ENCODE measurements around the gene CNNM1. TPM values are rescaled to one million over a fixed set of nuclear protein-coding genes. Genes with fewer than 3 reads are reported as not detected.

CNNM1 gene
- total RNA-seq, 2 donors from 2014 or later, result 1.3 to 1.6 TPM

DNA sequence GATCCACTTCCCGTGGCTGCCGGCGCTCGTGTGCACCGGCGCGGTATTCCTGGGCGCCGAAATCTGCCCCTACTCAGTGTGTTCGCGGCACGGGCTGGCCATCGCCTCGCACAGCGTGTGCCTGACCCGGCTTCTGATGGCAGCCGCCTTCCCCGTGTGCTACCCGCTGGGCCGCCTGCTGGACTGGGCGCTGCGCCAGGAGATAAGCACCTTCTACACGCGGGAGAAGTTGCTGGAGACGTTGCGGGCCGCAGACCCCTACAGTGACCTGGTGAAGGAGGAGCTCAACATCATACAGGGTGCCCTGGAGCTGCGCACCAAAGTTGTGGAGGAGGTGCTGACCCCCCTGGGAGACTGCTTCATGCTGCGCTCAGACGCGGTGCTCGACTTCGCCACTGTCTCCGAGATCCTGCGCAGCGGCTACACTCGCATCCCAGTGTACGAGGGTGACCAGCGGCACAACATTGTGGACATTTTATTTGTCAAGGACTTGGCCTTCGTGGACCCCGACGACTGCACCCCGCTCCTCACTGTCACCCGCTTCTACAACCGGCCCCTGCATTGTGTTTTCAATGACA lies 1.3 kb downstream of the CNNM1 start:
- DNase-seq (peak; percentile 51 to 74 (median 63)), ATAC-seq (peak; percentile 45)
- Histone ChIP-seq H3K9me3 (no peaks in the 10 kb centered on the region), H3K27me3 (no peaks in the 10 kb centered on the region), H3K27ac (no peak overlapping the region), H3K36me3 (replicated peaks in 1 of 2; ENCODE audit: insufficient read depth in 1 of 2, low read depth in 2 of 2) (no peaks in the 10 kb centered on the region), H3K4me1 (peaks cover 23% of the 10 kb centered on the region), H3K4me3 (peak overlapping the region; percentile 40 to 49)
- TF ChIP-seq, protein P1, sequence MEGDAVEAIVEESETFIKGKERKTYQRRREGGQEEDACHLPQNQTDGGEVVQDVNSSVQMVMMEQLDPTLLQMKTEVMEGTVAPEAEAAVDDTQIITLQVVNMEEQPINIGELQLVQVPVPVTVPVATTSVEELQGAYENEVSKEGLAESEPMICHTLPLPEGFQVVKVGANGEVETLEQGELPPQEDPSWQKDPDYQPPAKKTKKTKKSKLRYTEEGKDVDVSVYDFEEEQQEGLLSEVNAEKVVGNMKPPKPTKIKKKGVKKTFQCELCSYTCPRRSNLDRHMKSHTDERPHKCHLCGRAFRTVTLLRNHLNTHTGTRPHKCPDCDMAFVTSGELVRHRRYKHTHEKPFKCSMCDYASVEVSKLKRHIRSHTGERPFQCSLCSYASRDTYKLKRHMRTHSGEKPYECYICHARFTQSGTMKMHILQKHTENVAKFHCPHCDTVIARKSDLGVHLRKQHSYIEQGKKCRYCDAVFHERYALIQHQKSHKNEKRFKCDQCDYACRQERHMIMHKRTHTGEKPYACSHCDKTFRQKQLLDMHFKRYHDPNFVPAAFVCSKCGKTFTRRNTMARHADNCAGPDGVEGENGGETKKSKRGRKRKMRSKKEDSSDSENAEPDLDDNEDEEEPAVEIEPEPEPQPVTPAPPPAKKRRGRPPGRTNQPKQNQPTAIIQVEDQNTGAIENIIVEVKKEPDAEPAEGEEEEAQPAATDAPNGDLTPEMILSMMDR (IDR thresholded peaks at IDR 0.05), result no peak
- TF ChIP-seq POLR2A (IDR thresholded peaks at IDR 0.05), result peak in 2 of 3 donors; percentile 13 to 20
- intact Hi-C loops (cut with DNase I), result no loop called here
- WGBS, 2 donors, result 33 to 64% methylated on average over 12 to 45 of the region's 45 CpGs

DNA sequence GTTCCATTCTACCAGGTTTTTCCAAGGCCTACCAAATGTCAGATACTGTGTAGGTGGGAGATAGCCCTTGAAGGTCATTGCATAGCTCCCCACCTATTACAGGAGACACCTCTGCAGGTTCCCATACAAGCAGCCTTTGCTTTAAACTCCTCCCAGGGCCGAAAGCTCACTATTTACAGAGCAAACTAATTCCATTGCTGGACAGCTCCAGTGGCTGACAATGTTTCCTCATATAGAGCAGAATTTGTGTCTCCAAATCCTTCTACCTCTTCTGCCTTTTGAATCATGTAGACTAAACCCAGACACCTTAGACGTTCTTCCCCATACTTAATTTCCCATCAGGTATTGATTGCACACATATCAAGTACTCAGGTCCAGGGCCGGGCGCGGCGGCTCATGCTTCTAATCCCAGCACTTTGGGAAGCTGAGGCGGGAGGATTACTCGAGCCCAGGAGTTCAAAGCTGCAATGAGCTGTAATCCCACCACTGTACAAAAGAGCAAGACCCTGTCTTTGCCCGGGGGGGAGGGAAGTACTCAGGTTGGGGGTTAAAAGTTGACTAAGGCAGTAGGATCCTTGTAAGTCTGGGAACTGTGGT lies 2.1 kb downstream of the CNNM1 start:
- 65 to 71% methylated on average over 9 of the region's 9 CpGs for WGBS, 2 donors
- Histone ChIP-seq H3K36me3 (replicated peaks in 1 of 2; ENCODE audit: insufficient read depth in 1 of 2, low read depth in 2 of 2) (no peaks in the 10 kb centered on the region), H3K9me3 (no peaks in the 10 kb centered on the region), H3K27ac (no peak overlapping the region), H3K27me3 (no peaks in the 10 kb centered on the region), H3K4me3 (no peak overlapping the region), H3K4me1 (peaks cover 23% of the 10 kb centered on the region)
- ATAC-seq (no peak), DNase-seq (no peak)
- no peak for TF ChIP-seq POLR2A (IDR thresholded peaks at IDR 0.05)
- TF ChIP-seq, protein P1 (IDR thresholded peaks at IDR 0.05), result no peak
- intact Hi-C loops (cut with DNase I), result no loop called here

DNA sequence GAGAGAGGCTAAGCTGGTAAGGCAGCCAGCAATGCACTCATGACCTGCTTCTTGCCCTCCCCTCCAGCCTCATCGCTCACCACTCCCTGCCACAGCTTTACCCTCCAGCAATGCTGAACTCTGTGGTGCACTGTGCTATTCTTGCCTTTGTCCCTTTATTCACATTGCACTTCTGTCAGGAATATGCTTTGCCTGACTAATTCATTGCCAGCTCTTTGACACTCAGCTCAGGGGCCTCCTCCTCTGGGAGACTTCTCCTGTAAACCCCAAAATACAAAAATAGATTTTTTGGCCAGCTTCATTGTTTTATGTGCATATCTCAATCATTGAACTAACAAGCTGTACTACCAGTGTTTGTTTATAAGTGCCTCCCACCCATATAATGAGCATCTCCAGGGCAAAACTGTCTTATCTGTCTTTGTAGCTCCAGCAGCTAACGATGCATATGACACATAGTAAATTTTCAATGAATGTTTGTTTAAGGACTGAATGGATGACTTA lies 8.2 kb downstream of the CNNM1 start:
- TF ChIP-seq, protein P1 (IDR thresholded peaks at IDR 0.05), result no peak
- no peak for TF ChIP-seq POLR2A (IDR thresholded peaks at IDR 0.05)
- Histone ChIP-seq H3K27me3 (no peaks in the 10 kb centered on the region), H3K27ac (no peak overlapping the region), H3K4me3 (no peak overlapping the region), H3K9me3 (no peaks in the 10 kb centered on the region), H3K36me3 (replicated peaks in 1 of 2; ENCODE audit: insufficient read depth in 1 of 2, low read depth in 2 of 2) (no peaks in the 10 kb centered on the region), H3K4me1 (no peaks in the 10 kb centered on the region)
- ATAC-seq (no peak), DNase-seq (no peak)
- intact Hi-C loops (cut with DNase I), result no loop called here
- WGBS, 2 donors, result 49 to 61% methylated on average over 2 of the region's 2 CpGs

DNA sequence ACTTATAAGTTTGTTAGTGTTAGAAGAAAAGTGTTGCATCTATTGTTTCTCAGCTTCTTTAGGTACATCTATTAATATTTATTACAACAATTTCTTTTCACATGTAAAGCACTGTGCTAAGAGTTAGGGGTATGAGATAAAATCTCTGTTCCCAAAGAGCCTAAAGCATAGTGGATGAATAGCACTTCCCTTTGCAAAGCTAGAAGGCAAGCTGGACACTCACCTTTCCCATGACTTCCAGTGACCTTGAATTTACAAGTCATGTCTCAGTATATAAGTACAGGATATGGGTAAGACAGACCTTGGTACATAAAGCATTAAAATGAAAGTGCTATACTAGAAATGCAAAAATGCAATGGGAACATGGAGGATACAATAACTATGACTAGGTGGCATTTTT lies 8.7 kb downstream of the CNNM1 start:
- Histone ChIP-seq H3K27me3 (no peaks in the 10 kb centered on the region), H3K27ac (no peak overlapping the region), H3K4me3 (no peak overlapping the region), H3K36me3 (replicated peaks in 1 of 2; ENCODE audit: insufficient read depth in 1 of 2, low read depth in 2 of 2) (no peaks in the 10 kb centered on the region), H3K9me3 (no peaks in the 10 kb centered on the region), H3K4me1 (no peaks in the 10 kb centered on the region)
- no peak for ATAC-seq
- DNase-seq, result no peak
- TF ChIP-seq, protein P1 (IDR thresholded peaks at IDR 0.05), result no peak
- no peak for TF ChIP-seq POLR2A (IDR thresholded peaks at IDR 0.05)
- intact Hi-C loops (cut with DNase I), result no loop called here

DNA sequence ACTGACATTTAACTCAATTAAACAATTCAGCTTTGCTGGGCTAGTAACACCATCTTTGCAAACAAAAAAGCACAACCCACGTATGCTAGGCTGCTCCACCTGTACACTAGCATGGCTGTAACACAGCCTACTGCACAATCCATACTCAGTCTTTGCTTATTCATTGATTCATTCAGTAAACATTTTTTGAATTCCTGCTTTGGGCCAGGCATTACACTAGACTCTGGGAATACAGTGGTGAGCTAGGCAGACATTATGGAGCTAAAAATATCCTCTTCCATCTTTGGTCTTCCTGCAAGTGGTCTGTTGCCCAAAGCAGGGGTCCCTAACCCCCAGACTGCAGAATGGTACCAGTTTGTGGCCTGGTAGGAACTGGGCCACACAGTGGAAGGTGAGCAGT lies 9.9 kb downstream of the CNNM1 start:
- ATAC-seq, result no peak
- Histone ChIP-seq H3K9me3 (no peaks in the 10 kb centered on the region), H3K4me3 (no peak overlapping the region), H3K36me3 (replicated peaks in 1 of 2; ENCODE audit: insufficient read depth in 1 of 2, low read depth in 2 of 2) (no peaks in the 10 kb centered on the region), H3K27ac (no peak overlapping the region), H3K4me1 (no peaks in the 10 kb centered on the region), H3K27me3 (no peaks in the 10 kb centered on the region)
- intact Hi-C loops (cut with DNase I), result no loop called here
- TF ChIP-seq, protein P1 (IDR thresholded peaks at IDR 0.05), result no peak
- no peak for TF ChIP-seq POLR2A (IDR thresholded peaks at IDR 0.05)
- no peak for DNase-seq
- WGBS, 2 donors, result 67 to 79% methylated on average over 1 of the region's 1 CpG
